Activated CD4-positive, alpha-beta memory T cell treated with anti-CD3 and anti-CD28 coated beads, Interleukin-2, amount 10 ng/mL, durations not matched to agents 7 days and 5 days (primary cell): ENCODE data around the gene FEZ2. TPM values are rescaled to one million over a fixed set of nuclear protein-coding genes. Genes with fewer than 3 reads are reported as not detected.

Experiments
- CTCF ChIA-PET: fragments of 350-600 bp; sonication (Branson Sonifier 250); formaldehyde crosslinking; loops from one replicate; lab custom pipeline; 2021; ENCODE audit warnings: antibody characterized with exemption, inconsistent platforms; lab: Charles Lee
- POLR2A ChIA-PET: fragments of 350-600 bp; sonication (Branson Sonifier 250); formaldehyde crosslinking; loops from one replicate; lab custom pipeline; 2021; ENCODE audit warnings: antibody characterized with exemption; lab: Charles Lee
- DNase-seq: peaks from one replicate; pipeline ENCODE4 v3.0.0-alpha.2; 2020
- H3K27ac Mint-ChIP-seq: one replicate; pipeline ENCODE4 v1.8.0; 2021; ENCODE audit warnings: mild to moderate bottlenecking, mixed read lengths
- H3K27me3 Mint-ChIP-seq: one replicate; pipeline ENCODE4 v1.8.0; 2021; ENCODE audit warnings: mixed read lengths
- H3K36me3 Mint-ChIP-seq: one replicate; pipeline ENCODE4 v1.8.0; 2021; ENCODE audit warnings: low read depth, mixed read lengths
- H3K4me1 Mint-ChIP-seq: one replicate; pipeline ENCODE4 v1.8.0; 2021; ENCODE audit warnings: mixed read lengths
- H3K4me3 Mint-ChIP-seq: one replicate; pipeline ENCODE4 v1.8.0; 2021; ENCODE audit warnings: mild to moderate bottlenecking, mixed read lengths
- H3K9me3 Mint-ChIP-seq: one replicate; pipeline ENCODE4 v1.8.0; 2021; ENCODE audit warnings: mixed read lengths
- total RNA-seq, 2 experiments: library from RNA; stranded (reverse); gene quantifications; one replicate each; pipeline ENCODE4 v1.2.3, GENCODE V29; 2021

The FEZ2 gene
- total RNA-seq, 2 experiments from 2014 or later: 12.3 to 16.5 TPM

DNA sequence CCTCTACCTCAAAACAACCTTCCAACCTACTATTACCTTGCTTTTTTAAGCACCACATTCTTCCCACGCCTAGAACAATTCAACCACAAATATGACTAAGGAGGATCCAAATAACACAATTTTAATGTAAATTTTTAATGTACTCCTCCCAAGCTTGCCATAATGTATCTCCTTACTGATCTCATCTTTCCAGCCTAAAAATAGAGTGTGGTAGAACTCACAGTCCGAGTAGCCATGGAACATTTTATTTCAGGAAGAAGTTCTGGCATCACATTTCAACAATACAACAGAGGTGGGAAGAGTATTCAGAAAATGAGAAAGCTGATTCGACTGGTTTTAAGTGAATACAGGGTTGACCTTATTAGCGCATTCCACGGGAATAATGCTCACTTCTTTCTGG is 15.4 kb downstream of the FEZ2 start:
- peaks cover 10% of the 10 kb centered on the region for H3K4me1 Mint-ChIP-seq
- H3K4me3 Mint-ChIP-seq: no peak overlapping the region
- H3K27me3 Mint-ChIP-seq: no peaks in the 10 kb centered on the region
- H3K27ac Mint-ChIP-seq: no peak overlapping the region
- no peaks in the 10 kb centered on the region for H3K9me3 Mint-ChIP-seq
- POLR2A ChIA-PET: interaction anchor here (1.7 kb wide), 1 partner anchor 15 kb away, joined by 5 read pairs; the partner anchor contains the start of gene FEZ2
- DNase-seq: no peak
- H3K36me3 Mint-ChIP-seq: peaks cover 85% of the 10 kb centered on the region
- CTCF ChIA-PET: no interaction called here

DNA sequence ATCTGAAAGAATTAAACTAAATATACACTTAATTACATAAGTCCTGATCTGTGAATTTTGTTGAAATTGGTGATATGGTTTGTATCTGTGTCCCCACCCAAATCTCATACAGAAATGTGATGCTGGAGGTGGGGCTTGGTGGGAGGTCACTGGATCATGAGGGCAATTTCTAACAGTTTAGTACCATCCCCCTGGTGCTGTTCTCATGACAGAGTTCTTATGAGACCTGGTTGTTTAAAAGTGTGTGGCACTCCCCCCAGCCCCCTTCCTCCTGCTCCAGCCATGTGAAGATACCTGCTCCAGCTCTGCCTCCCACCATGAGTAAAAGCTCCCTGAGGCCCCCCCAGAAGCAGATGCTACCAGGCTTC is 18.7 kb downstream of the FEZ2 start:
- no peak overlapping the region for H3K4me3 Mint-ChIP-seq
- no peaks in the 10 kb centered on the region for H3K9me3 Mint-ChIP-seq
- ChIA-PET CTCF (no interaction called here), POLR2A (no interaction called here)
- no peak overlapping the region for H3K27ac Mint-ChIP-seq
- DNase-seq: no peak
- H3K27me3 Mint-ChIP-seq: no peaks in the 10 kb centered on the region
- peaks cover 92% of the 10 kb centered on the region for H3K36me3 Mint-ChIP-seq
- H3K4me1 Mint-ChIP-seq: peaks cover 10% of the 10 kb centered on the region

DNA sequence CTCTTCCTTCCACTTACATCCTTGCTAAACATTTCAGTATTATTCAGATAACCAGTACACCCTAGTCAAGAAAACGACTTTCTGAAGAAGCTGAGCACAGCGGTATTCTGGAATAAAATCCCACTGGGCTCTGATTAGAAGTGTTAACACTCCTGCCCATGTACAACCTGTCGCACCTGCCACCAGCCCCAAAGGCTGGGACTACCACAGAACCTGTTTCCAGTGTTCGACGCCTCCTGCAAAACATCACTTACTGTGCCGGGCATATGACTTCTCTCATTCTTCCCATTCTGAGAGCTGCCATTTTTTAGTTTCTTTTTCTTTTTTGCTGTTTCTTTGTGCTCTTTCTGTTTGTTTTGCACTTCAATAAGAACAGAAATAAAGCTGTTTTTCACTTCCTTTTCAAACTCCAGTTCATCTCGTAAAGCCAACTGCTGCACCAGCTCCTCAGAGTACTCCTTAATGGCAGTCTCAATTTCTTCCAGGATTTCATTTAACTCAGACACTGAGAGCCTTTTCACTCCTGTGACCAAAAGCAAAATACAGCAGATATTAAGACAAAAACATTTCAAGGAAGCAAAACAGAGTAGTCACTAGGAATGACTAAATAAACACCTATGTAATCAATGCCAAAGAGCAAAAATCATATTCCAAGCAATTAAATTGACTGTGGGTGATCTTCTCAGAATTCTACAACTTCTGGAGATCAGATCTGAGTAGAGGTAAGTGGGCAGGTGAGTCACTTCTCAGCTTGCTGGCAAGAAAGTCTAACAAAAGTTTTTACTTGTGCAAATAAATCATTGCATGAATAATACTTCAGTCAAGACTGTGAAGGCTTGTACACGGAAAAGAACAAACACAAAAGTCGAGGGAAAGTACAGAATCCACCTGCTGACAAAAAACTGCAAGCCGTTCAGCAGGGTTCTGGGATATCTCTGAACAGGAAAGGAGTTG is 19.3 kb downstream of the FEZ2 start:
- CTCF ChIA-PET: no interaction called here

GRCh38 chr2:36577884-36578283 is 20.1 kb downstream of the FEZ2 start:
- H3K27ac Mint-ChIP-seq: no peak overlapping the region

More for the DNA sequence above, 19.3 kb downstream of the FEZ2 start:
- H3K4me1 Mint-ChIP-seq: peaks cover 10% of the 10 kb centered on the region
- H3K27me3 Mint-ChIP-seq: no peaks in the 10 kb centered on the region
- POLR2A ChIA-PET: no interaction called here
- H3K36me3 Mint-ChIP-seq: peaks cover 89% of the 10 kb centered on the region
- no peak overlapping the region for H3K27ac Mint-ChIP-seq
- H3K4me3 Mint-ChIP-seq: no peak overlapping the region
- no peak for DNase-seq
- H3K9me3 Mint-ChIP-seq: no peaks in the 10 kb centered on the region

DNA sequence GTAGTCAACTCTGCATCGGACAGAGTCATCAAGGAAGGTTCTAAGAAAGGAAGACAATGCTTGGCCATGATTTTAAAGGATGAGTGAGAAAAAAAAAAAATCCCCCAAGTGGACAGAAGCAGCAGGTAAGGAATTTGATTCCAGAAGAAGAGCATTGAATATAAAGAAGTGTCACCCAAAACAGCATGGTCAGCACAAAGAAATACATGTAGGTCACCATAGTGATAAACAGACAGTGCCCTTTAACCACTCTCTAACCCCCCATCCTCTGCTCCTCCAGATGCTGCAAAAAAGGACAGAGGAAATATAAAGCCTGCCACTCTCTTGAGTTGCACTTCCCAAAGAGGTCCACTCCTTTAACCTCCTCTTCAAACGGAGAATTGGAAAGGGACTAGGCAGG is 23.4 kb downstream of the FEZ2 start:
- Mint-ChIP-seq H3K4me1 (peaks cover 10% of the 10 kb centered on the region), H3K27ac (no peak overlapping the region), H3K4me3 (no peak overlapping the region), H3K9me3 (no peaks in the 10 kb centered on the region), H3K36me3 (peaks cover 57% of the 10 kb centered on the region), H3K27me3 (no peaks in the 10 kb centered on the region)
- POLR2A ChIA-PET: no interaction called here
- CTCF ChIA-PET: no interaction called here
- DNase-seq: no peak

More at GRCh38 chr2:36577884-36578283, 20.1 kb downstream of the FEZ2 start:
- H3K36me3 Mint-ChIP-seq: peaks cover 87% of the 10 kb centered on the region
- no peak for DNase-seq
- ChIA-PET POLR2A (no interaction called here), CTCF (no interaction called here)
- no peak overlapping the region for H3K4me3 Mint-ChIP-seq
- H3K9me3 Mint-ChIP-seq: no peaks in the 10 kb centered on the region
- peaks cover 10% of the 10 kb centered on the region for H3K4me1 Mint-ChIP-seq
- no peaks in the 10 kb centered on the region for H3K27me3 Mint-ChIP-seq

GRCh38 chr2:36573165-36573564 is 24.8 kb downstream of the FEZ2 start:
- Mint-ChIP-seq H3K4me3 (no peak overlapping the region), H3K27ac (no peak overlapping the region), H3K27me3 (no peaks in the 10 kb centered on the region), H3K36me3 (peaks cover 43% of the 10 kb centered on the region), H3K4me1 (peaks cover under 1% of the 10 kb centered on the region), H3K9me3 (no peaks in the 10 kb centered on the region)
- CTCF ChIA-PET: no interaction called here
- POLR2A ChIA-PET: no interaction called here
- no peak for DNase-seq

GRCh38 chr2:36572719-36573059 is 25.3 kb downstream of the FEZ2 start:
- Mint-ChIP-seq H3K4me3 (no peak overlapping the region), H3K4me1 (no peaks in the 10 kb centered on the region), H3K27ac (no peak overlapping the region), H3K9me3 (no peaks in the 10 kb centered on the region), H3K27me3 (no peaks in the 10 kb centered on the region), H3K36me3 (peaks cover 41% of the 10 kb centered on the region)
- ChIA-PET POLR2A (no interaction called here), CTCF (no interaction called here)
- DNase-seq: no peak

GRCh38 chr2:36572054-36572718 is 25.8 kb downstream of the FEZ2 start:
- no peaks in the 10 kb centered on the region for H3K9me3 Mint-ChIP-seq
- no peak overlapping the region for H3K27ac Mint-ChIP-seq
- H3K4me1 Mint-ChIP-seq: no peaks in the 10 kb centered on the region
- ChIA-PET POLR2A (no interaction called here), CTCF (no interaction called here)
- H3K36me3 Mint-ChIP-seq: peaks cover 39% of the 10 kb centered on the region
- H3K4me3 Mint-ChIP-seq: no peak overlapping the region
- H3K27me3 Mint-ChIP-seq: no peaks in the 10 kb centered on the region
- no peak for DNase-seq

DNA sequence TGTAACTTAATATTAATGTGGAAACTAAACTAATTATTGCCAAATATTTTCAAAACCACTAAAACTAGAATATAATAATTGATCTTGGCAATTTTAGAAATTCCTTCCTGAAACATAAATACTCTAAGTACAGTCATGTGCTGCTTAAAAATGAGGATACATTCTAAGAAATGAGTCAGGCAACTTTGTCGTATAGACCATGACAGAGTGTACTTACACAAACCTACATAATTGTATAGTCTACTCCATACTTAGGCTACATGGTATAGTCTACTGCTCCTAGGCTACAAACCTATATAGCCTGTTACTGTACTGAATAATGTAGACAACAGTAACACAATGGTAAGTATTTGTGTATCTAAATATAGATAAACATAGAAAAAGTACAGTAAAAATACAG is 27.6 kb downstream of the FEZ2 start:
- Mint-ChIP-seq H3K9me3 (no peaks in the 10 kb centered on the region), H3K4me1 (no peaks in the 10 kb centered on the region), H3K27me3 (no peaks in the 10 kb centered on the region), H3K36me3 (peaks cover 30% of the 10 kb centered on the region), H3K27ac (no peak overlapping the region), H3K4me3 (no peak overlapping the region)
- ChIA-PET CTCF (no interaction called here), POLR2A (no interaction called here)
- no peak for DNase-seq

DNA sequence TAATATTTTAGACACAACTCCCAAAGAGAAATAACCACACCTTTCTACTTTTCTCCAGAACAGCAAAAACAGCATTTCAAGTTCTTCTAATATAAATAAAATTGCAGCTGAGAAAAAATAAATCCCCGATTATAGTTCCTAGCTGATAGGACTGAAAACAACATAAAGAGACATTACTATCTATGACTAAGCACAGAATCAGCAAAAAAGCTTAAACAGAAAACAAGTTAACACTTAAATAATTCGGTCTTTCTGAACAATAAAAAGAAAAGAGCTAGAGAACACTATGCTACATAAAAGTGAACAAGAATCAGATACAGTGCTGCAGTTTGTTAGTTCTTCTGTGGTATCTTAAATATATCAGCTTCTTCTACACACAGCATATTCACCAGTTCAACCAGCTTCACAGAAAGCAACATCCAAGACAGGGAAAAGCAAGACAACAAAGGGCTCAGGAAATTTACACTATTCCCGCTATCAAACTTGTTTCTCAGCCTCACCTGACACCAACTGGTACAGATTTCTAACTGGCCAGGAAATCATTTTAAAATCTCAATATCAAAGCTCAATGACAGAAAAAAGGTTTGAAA is 28.6 kb downstream of the FEZ2 start:
- no peaks in the 10 kb centered on the region for H3K27me3 Mint-ChIP-seq
- no peaks in the 10 kb centered on the region for H3K4me1 Mint-ChIP-seq
- H3K4me3 Mint-ChIP-seq: no peak overlapping the region
- H3K27ac Mint-ChIP-seq: no peak overlapping the region
- H3K36me3 Mint-ChIP-seq: peaks cover 25% of the 10 kb centered on the region
- CTCF ChIA-PET: no interaction called here
- POLR2A ChIA-PET: no interaction called here
- H3K9me3 Mint-ChIP-seq: no peaks in the 10 kb centered on the region
- DNase-seq: no peak

DNA sequence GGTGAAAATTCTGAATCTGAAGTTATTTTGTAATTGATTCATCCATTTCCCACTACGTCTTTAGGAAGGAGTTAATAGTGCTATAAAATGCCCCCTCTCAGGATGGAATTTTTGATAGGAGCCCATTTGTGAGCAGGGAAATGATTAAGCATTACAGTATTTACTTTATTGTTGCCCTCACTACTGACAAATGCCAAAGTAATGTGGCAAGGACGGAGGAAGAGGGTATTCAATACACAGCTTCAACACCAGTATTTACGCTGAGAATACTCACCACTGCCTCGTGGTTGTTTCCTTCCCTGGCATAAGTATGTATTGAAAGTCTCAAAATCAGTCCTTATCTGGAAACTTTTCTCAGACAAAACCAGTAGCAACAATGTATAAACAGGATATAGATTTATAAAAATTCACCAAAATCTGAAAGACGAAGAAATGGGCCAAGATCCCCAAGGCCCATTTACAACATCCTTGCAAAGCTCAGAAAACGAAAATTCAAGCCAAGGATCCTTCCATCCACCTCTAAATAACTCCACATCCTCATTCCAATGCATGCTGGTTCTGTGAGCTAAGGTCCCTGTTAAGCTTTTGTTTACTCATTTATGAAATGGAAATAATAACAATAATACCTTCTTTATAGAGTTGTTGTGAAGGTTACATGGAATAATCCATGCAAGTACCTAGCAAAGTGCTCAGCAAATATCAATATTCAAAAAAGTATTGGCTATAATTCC is 29.3 kb downstream of the FEZ2 start:
- no peak for DNase-seq
- Mint-ChIP-seq H3K27ac (no peak overlapping the region), H3K9me3 (no peaks in the 10 kb centered on the region), H3K4me1 (peaks cover 3% of the 10 kb centered on the region), H3K36me3 (peaks cover 29% of the 10 kb centered on the region), H3K27me3 (no peaks in the 10 kb centered on the region), H3K4me3 (no peak overlapping the region)
- ChIA-PET CTCF (no interaction called here), POLR2A (no interaction called here)

GRCh38 chr2:36567711-36568408 is 30.1 kb downstream of the FEZ2 start:
- H3K4me3 Mint-ChIP-seq: no peak overlapping the region
- no peaks in the 10 kb centered on the region for H3K9me3 Mint-ChIP-seq
- no peak overlapping the region for H3K27ac Mint-ChIP-seq
- ChIA-PET POLR2A (no interaction called here), CTCF (no interaction called here)
- DNase-seq: no peak
- H3K36me3 Mint-ChIP-seq: peaks cover 28% of the 10 kb centered on the region
- H3K4me1 Mint-ChIP-seq: peaks cover 10% of the 10 kb centered on the region
- no peaks in the 10 kb centered on the region for H3K27me3 Mint-ChIP-seq
